ENCODE measurements around the gene INPP5A.

DNA sequence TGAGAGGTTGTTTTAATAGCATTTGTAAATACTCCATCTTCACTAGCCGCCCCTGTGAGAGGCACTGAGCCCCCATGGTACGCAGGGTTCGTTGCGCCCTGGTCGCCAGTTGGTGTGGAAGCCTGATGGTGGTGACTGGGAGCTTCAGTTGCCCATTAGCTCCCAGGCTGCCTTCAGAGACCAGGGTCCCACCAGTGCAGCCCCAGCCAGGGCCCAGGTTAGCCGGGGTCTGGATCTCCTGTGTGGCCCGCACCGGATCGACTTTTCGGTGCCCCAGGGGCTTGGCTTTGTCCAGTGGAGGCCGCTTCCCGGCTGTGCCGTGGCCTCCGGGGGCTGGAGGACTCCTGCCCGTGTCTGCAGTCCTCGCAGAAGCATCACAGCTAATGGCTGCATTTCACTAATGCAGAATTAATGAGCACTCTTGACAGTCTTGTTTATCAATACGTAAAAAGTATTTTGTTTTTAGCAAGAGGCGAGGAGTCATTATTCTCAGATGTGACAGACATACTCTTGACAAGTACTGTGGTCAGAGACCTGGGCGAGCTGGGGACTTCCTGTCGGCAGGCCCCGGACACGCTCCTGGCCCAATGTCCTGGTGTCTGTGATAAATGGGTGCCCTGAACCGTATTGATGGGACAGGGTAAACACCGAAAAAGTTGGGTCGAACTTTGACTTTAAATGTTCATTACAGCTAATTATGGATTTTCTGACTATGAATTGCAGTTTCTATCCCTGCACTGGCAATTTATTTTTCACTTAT lies 148.5 kb downstream of the INPP5A start:
- no peak for TF ChIP-seq YY1 (IDR thresholded peaks at IDR 0.05; ENCODE audit: insufficient read depth, insufficient read length)
- no peak for TF ChIP-seq SUZ12 (IDR thresholded peaks at IDR 0.05; ENCODE audit: extremely low read depth, insufficient read depth, insufficient read length)
